ENCODE data around the gene CLNS1A.
A peak's percentile ranks its signal among the peaks of the same experiment; 100 is the strongest.
"Not testable (repeated sequence)": the region's sequence is repeated elsewhere in the genome, so short reads cannot be mapped to it uniquely, and the experiment has no call there.

CLNS1A gene

GRCh38 chr11:77617892-77618291, 19.7 kb downstream of the CLNS1A start:
- no peak for DNase-seq

DNA sequence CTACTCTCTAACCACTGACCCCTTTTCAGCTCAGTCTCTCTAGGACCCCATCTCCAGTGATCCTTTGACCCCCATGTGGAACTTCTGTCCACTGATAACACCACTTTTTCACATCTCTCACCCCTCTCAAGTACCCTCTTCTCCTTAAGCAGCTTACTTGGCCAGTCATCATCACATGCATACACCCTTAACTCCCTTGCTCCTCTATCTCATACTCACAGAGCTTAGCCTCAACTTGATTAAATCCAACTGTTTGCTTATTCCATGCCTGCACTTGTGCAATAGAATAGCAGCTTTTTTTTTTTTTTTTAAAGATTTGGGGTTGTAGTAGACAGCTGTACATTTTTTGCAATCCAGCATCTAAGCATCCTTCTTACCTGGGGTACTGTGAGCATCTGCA, 25.7 kb downstream of the CLNS1A start:
- no peak for DNase-seq

GRCh38 chr11:77609234-77609633, 28.4 kb downstream of the CLNS1A start:
- DNase-seq, result no peak

GRCh38 chr11:77604281-77604680, 33.3 kb downstream of the CLNS1A start:
- no peak for DNase-seq

- no peak for DNase-seq
These were observed 35.1 kb downstream of the CLNS1A start for GRCh38 chr11:77602381-77603088.

DNA sequence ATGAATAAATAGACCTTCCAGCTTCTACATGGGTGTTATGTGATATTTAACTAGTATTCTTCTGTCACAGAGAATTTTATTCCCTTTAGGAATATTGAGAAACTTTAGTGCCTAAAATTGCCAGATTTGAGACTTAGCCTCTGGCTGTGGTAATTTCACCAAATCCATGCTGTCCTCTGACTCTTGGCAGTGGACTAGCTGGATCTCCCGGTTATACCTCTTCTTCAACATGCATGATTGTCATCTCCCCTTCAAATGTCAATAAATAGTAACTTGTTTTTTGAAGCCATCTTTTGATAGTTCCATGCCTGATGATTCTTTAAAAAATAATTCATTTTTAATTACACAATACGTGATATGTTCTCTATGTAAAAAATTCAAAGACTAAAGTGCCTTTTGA, 39.4 kb downstream of the CLNS1A start:
- DNase-seq, result no peak

DNA sequence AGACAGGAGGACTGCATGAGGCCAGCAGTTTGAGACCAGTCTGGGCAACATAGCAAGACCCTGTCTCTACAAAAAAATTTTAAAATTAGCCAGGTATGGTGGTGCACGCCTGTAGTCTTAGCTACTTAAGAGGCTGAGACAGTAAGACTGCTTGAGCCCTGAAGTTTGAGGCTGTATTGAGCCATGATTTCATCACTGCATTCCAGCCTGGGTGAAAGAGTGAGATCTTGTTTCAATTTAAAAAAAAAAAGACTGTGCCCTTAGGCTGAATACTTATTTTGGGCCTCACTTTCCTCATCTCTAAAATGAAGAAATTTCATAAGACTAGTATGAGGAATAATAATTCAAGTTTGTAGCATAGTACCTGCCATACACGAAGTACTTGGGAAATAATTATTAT, 41.0 kb downstream of the CLNS1A start:
- no peak for DNase-seq

DNA sequence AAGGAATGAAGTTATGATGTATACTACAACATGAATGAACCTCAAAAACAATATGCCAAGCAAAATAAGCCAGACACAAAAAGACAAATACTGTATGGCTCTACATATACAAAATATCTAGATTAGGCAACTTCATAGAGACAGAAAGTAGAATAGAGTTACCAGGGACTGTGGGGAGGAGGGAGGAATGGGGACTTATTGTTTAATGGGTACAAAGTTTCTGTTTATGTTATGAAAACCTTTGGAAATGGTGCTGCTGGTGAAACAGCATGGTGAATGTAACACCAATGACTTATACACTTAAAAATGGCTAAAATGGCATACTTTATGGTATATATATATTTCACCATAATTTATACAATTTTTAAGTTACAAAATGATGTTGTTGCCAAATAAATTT, 43.7 kb downstream of the CLNS1A start:
- no peak for DNase-seq

- no peak for DNase-seq
These were observed 44.9 kb downstream of the CLNS1A start for GRCh38 chr11:77592727-77593126.

DNA sequence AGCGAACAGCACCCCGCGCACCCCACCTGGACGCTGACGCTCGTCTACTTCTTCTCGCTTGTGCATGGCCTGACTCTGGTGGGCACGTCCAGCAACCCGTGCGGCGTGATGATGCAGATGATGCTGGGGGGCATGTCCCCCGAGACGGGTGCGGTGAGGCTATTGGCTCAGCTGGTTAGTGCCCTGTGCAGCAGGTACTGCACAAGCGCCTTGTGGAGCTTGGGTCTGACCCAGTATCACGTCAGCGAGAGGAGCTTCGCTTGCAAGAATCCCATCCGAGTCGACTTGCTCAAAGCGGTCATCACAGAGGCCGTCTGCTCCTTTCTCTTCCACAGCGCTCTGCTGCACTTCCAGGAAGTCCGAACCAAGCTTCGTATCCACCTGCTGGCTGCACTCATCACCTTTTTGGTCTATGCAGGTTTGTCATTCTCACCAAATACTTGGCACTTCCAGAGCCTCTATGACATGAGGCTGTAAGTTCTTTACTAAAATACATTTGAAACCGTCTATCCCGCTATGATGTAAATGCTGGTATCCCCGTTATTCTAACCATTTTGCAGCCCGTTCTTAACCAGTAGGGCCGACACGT, 47.3 kb downstream of the CLNS1A start:
- DNase-seq, result peak; percentile 7

DNA sequence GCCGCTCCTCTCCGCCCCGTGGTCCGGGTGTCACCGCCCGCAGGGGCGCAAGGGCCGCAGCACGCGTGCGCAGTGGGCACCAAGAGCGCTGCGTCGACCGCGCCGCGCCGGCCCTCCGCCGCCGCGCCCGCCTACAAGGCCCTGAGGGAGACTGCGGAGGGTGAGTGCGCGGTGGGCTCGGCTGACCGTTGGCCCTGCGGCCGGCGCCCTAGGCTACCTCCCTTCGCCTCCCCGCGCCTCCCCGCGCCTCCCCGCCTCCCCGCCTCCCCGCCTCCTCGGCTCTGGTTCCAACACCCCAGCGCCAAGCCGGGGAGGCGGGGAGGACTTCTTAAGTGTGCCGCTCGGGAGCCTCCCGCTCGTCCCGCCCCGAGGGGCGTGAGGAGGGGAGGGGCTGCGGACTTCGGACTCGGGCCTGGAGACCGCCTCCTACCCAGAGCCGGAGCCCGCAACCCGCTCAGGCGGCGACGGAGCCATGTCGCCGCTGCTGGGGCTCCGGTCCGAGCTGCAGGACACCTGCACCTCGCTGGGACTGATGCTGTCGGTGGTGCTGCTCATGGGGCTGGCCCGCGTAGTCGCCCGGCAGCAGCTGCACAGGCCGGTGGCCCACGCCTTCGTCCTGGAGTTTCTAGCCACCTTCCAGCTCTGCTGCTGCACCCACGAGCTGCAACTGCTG, 47.9 kb downstream of the CLNS1A start, which contains the start of gene AQP11:
Gene AQP11 (plus strand): TSS at position 433 of the 673 bp plus-strand sequence. CDS start 40 bp downstream, at position 473.
- DNase-seq, result peak; percentile 70

GRCh38 chr11:77589181-77589520, 48.4 kb downstream of the CLNS1A start:
- no peak for DNase-seq

- DNase-seq, result no peak
These were observed 56.8 kb downstream of the CLNS1A start for GRCh38 chr11:77580712-77581337.

- not testable (repeated sequence) for DNase-seq
These were observed 62.2 kb downstream of the CLNS1A start for GRCh38 chr11:77575428-77575827.

DNA sequence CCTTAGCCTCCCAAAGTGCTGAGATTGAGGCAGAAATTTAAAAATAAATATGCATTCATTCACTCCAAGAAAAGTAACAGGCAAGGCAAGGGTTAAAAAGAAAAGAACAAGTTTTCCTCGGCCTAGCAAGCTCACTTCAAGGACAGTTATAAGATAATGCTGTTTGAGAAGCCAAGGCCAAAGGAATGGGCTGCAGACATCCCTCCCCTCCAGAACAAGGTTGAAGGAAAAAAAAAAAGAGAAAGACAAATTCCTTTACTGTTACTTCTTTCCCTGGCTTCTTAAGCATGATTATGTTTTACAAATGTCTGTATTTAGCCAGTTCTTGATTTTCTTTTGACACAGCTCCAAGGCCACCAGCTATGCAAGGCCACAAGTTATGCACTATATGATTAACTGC, 66.7 kb downstream of the CLNS1A start:
- not testable (repeated sequence) for DNase-seq

- DNase-seq, result no peak
These were observed 67.9 kb downstream of the CLNS1A start for GRCh38 chr11:77569676-77570070.

DNA sequence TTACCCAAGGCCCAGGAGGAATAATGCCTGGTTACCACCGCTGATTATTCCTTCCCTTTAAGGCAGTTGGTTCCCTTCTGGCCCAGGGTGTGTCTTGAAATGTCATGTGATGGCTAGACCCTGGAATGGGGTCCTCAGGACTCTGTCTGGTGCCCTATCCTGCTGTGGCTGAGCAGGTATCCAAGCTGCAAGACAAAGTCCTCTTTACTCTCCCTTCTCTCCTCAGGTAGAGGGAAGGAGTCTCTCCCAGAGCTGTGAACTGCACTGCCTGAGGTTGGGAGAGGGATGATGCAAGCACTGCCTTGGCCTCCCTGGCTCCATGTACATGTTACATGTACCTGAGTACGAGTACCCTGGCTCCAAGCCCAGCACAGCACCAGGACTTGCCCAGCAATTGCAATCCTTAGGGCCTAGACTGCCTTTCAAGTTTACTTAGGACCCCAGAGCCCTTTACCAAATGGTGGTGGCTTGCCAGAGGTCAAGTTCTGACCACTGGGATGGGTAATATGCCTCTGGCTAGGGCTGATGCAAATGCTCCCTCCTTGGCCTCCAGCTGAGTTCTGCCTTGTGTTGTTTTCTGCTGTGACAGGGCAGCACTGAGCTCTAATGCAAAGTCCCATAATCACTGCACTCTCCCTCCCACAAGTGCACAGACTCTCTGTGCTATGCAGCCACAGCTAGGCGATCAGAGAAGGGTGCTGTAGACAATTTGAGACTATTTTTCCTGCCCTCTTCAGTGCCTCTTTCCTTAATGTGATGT, 68.5 kb downstream of the CLNS1A start:
- DNase-seq, result no peak

- no peak for DNase-seq
These were observed 69.3 kb downstream of the CLNS1A start for GRCh38 chr11:77568306-77568705.

All from CD4-positive, alpha-beta T cell treated with Interleukin-6 for 4 hours (primary cell).